ENCODE measurements around the gene TBL1XR1. TPM values are rescaled to one million over a fixed set of nuclear protein-coding genes. Genes with fewer than 3 reads are reported as not detected.

The TBL1XR1 gene
- total and polyA plus RNA-seq, 4 donors = 24.1 to 203 (median 77.4) TPM

DNA sequence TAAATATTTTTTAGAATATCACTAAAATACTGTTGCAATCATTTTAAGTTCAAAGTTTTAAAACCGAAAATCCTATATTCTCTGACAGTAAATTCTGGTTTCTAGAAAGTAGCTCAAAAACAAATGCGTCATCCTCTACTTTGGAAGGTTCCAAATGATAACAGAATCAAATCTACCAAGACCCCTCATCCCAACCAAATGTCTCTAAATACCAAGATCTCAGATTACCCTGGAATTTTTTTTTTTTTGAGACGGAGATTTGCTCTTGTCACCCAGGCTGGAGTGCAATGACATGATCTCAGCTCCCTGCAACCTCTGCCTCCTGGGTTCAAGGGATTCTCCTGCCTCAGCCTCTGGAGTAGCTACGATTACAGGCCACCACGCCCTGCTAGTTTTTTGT lies 16.8 kb downstream of the TBL1XR1 start:
- Histone ChIP-seq H3K4me3 (no peak overlapping the region), H3K36me3 (ENCODE audit: control insufficient read depth in 4 of 4, insufficient read depth in 4 of 4, low read length in 4 of 4) (peaks cover 0 to 2% (median 0%) of the 10 kb centered on the region in 4 donors), H3K27me3 (ENCODE audit: control insufficient read depth in 3 of 3, insufficient read depth in 3 of 3, low read length in 2 of 3) (no peaks in the 10 kb centered on the region), H3K9ac (ENCODE audit: insufficient read depth in 1 of 2, low read length in 2 of 2) (no peak overlapping the region), H3K4me1 (ENCODE audit: control insufficient read depth in 5 of 5, insufficient read depth in 5 of 5, low read length in 5 of 5) (peaks cover 8 to 20% (median 12%) of the 10 kb centered on the region in 5 donors), H3K27ac (ENCODE audit: low read depth in 1 of 2, low read length in 1 of 2) (no peak overlapping the region), H3K9me3 (ENCODE audit: control insufficient read depth in 4 of 4, insufficient read depth in 3 of 4, low read length in 3 of 4) (no peaks in the 10 kb centered on the region)
- TF ChIP-seq, protein P1, sequence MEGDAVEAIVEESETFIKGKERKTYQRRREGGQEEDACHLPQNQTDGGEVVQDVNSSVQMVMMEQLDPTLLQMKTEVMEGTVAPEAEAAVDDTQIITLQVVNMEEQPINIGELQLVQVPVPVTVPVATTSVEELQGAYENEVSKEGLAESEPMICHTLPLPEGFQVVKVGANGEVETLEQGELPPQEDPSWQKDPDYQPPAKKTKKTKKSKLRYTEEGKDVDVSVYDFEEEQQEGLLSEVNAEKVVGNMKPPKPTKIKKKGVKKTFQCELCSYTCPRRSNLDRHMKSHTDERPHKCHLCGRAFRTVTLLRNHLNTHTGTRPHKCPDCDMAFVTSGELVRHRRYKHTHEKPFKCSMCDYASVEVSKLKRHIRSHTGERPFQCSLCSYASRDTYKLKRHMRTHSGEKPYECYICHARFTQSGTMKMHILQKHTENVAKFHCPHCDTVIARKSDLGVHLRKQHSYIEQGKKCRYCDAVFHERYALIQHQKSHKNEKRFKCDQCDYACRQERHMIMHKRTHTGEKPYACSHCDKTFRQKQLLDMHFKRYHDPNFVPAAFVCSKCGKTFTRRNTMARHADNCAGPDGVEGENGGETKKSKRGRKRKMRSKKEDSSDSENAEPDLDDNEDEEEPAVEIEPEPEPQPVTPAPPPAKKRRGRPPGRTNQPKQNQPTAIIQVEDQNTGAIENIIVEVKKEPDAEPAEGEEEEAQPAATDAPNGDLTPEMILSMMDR (IDR thresholded peaks at IDR 0.05; ENCODE audit: control extremely low read depth, extremely low read depth) = no peak
- no peak for DNase-seq
- no peak for ATAC-seq (ENCODE audit: insufficient read depth, low FRiP score)
- WGBS, 2 donors = 95 to 97% methylated on average over 5 of the region's 5 CpGs

DNA sequence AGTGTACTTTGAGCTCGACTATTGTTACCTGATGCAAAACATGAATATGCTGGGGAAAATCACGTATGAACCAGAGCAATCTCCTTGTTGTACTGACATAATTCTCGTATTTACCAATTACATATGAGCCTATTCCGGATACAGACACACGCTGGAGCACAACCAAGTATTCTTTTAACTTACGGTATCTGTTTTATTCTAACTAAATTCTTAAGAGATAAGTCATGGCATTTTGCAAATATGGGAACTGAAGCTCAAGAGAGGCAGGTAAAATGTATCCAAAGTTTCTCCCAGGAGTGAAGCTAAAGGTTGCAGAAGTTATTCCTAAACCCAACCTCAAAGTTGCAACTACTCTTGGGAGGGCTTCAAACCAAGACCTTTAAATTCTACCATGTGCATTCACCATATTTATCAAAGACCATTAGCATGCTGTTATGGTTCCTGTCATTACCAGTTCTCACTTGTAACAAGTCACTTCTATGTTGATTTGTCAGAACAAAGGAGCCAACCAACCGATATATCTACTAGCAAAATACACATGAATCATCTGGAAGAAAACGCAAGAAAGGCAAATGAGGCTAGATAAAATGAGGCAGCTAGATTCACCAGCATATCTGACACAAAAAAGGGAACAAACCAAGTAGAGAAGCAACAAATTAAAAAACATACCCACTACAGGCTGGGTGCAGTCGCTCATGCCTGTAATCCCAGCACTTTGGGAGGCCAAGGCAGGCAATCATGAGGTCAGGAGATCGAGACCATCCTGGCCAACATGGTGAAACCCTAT lies 17.8 kb downstream of the TBL1XR1 start:
- ATAC-seq (ENCODE audit: insufficient read depth, low FRiP score) = no peak
- Histone ChIP-seq H3K9me3 (ENCODE audit: control insufficient read depth in 4 of 4, insufficient read depth in 3 of 4, low read length in 3 of 4) (no peaks in the 10 kb centered on the region), H3K36me3 (ENCODE audit: control insufficient read depth in 4 of 4, insufficient read depth in 4 of 4, low read length in 4 of 4) (peaks cover 0 to 2% (median 0%) of the 10 kb centered on the region in 4 donors), H3K4me3 (no peak overlapping the region), H3K4me1 (ENCODE audit: control insufficient read depth in 5 of 5, insufficient read depth in 5 of 5, low read length in 5 of 5) (peaks cover under 1 to 19% (median 9%) of the 10 kb centered on the region in 5 donors), H3K27me3 (ENCODE audit: control insufficient read depth in 3 of 3, insufficient read depth in 3 of 3, low read length in 2 of 3) (no peaks in the 10 kb centered on the region), H3K27ac (ENCODE audit: low read depth in 1 of 2, low read length in 1 of 2) (no peak overlapping the region), H3K9ac (ENCODE audit: insufficient read depth in 1 of 2, low read length in 2 of 2) (no peak overlapping the region)
- TF ChIP-seq, protein P1 (IDR thresholded peaks at IDR 0.05; ENCODE audit: control extremely low read depth, extremely low read depth) = no peak
- WGBS, 2 donors = 77 to 86% methylated on average over 10 of the region's 10 CpGs
- DNase-seq = no peak

DNA sequence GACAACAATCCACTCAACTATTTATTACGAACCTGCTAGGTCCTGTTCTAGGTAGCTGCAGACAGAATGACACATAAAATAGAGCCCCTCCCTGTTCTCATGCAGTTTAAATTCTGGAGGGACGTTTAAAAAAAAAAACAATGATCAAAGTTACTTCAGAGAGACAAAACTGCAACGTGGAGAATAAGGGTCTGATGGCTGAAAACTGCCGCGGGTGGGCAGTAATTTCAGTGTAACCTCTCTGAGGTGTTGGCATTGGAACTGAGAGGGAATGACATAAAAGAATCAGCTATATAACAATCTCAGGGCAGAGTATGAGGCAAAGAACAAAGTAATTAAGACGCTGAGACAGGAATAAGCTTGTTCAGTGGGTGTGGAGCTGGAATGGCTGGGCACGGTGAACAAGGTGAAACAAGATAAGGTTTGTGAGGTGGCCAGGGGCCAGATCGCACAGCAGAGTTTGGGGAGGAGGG lies 19.5 kb downstream of the TBL1XR1 start:
- TF ChIP-seq, protein P1 (IDR thresholded peaks at IDR 0.05; ENCODE audit: control extremely low read depth, extremely low read depth) = no peak
- no peaks in the 10 kb centered on the region for H3K9me3 ChIP-seq (ENCODE audit: control insufficient read depth in 4 of 4, insufficient read depth in 3 of 4, low read length in 3 of 4)
- DNase-seq = no peak
- no peak for ATAC-seq (ENCODE audit: insufficient read depth, low FRiP score)
- H3K27me3 ChIP-seq (ENCODE audit: control insufficient read depth in 3 of 3, insufficient read depth in 3 of 3, low read length in 2 of 3) = no peaks in the 10 kb centered on the region
- H3K27ac ChIP-seq (ENCODE audit: low read depth in 1 of 2, low read length in 1 of 2) = no peak overlapping the region
- no peak overlapping the region for H3K4me3 ChIP-seq
- H3K4me1 ChIP-seq (ENCODE audit: control insufficient read depth in 5 of 5, insufficient read depth in 5 of 5, low read length in 5 of 5) = peaks cover 0 to 24% (median 9%) of the 10 kb centered on the region in 5 donors
- no peak overlapping the region for H3K9ac ChIP-seq (ENCODE audit: insufficient read depth in 1 of 2, low read length in 2 of 2)
- WGBS, 2 donors = 51 to 68% methylated on average over 8 of the region's 8 CpGs
- peaks cover 0 to 2% (median 0%) of the 10 kb centered on the region in 4 donors for H3K36me3 ChIP-seq (ENCODE audit: control insufficient read depth in 4 of 4, insufficient read depth in 4 of 4, low read length in 4 of 4)
